AG08396 (cell line): ENCODE data around the gene FKBP5.
A peak's percentile ranks its signal among the peaks of the same experiment; 100 is the strongest.
"Not testable (repeated sequence)": the region's sequence is repeated elsewhere in the genome, so short reads cannot be mapped to it uniquely, and the experiment has no call there.

ENCODE experiments used
- DNase-seq: peaks from one replicate; pipeline ENCODE4 v3.0.0; 2012; ENCODE audit warnings: low spot score, mixed read lengths

The FKBP5 gene

GRCh38 chr6:35583893-35584688 is 104.6 kb downstream of the FKBP5 start:
- DNase-seq, result peak; percentile 38

GRCh38 chr6:35582315-35582714 is 106.4 kb downstream of the FKBP5 start:
- no peak for DNase-seq

- DNase-seq, result no peak
These were observed 107.1 kb downstream of the FKBP5 start for GRCh38 chr6:35581633-35582032.

- DNase-seq, result no peak
These were observed 107.9 kb downstream of the FKBP5 start for GRCh38 chr6:35580836-35581235.

- no peak for DNase-seq
These were observed 112.0 kb downstream of the FKBP5 start for GRCh38 chr6:35576682-35577081.

GRCh38 chr6:35573495-35574110 is 115.1 kb downstream of the FKBP5 start:
- DNase-seq, result no peak

- not testable (repeated sequence) for DNase-seq
These were observed 117.8 kb downstream of the FKBP5 start for GRCh38 chr6:35570885-35571330.

GRCh38 chr6:35569011-35569461 is 119.7 kb downstream of the FKBP5 start:
- peak; percentile 9 for DNase-seq

- DNase-seq, result no peak
These were observed 121.9 kb downstream of the FKBP5 start for GRCh38 chr6:35566794-35567193.

GRCh38 chr6:35564733-35565132 is 124.0 kb downstream of the FKBP5 start:
- DNase-seq, result no peak

- no peak for DNase-seq
These were observed 126.7 kb downstream of the FKBP5 start for GRCh38 chr6:35562060-35562459.

GRCh38 chr6:35561113-35561512 is 127.6 kb downstream of the FKBP5 start:
- DNase-seq, result no peak

- DNase-seq, result no peak
These were observed 130.1 kb downstream of the FKBP5 start for GRCh38 chr6:35558571-35558970.

- DNase-seq, result no peak
These were observed 131.5 kb downstream of the FKBP5 start for GRCh38 chr6:35557239-35557638.

GRCh38 chr6:35554811-35555210 is 133.9 kb downstream of the FKBP5 start:
- DNase-seq, result no peak

GRCh38 chr6:35553315-35553714 is 135.4 kb downstream of the FKBP5 start:
- no peak for DNase-seq

- DNase-seq, result peak; percentile 43
These were observed 136.3 kb downstream of the FKBP5 start for GRCh38 chr6:35552285-35552917.

GRCh38 chr6:35550437-35550836 is 138.3 kb downstream of the FKBP5 start:
- no peak for DNase-seq

- no peak for DNase-seq
These were observed 141.0 kb downstream of the FKBP5 start for GRCh38 chr6:35547676-35548075.

- DNase-seq, result no peak
These were observed 143.8 kb downstream of the FKBP5 start for GRCh38 chr6:35544769-35545361.

GRCh38 chr6:35543459-35544193 is 145.1 kb downstream of the FKBP5 start:
- DNase-seq, result no peak

- no peak for DNase-seq
These were observed 146.9 kb downstream of the FKBP5 start for GRCh38 chr6:35541836-35542235.
